Fibroblast of lung (primary cell): ENCODE measurements around the gene KCNQ4. TPM values are rescaled to one million over a fixed set of nuclear protein-coding genes. Genes with fewer than 3 reads are reported as not detected.

Source experiments
- DNase-seq, 2 donors: peaks; one replicate each; pipeline versions ENCODE4 v3.0.0 to v3.0.0-alpha.2; 2010; ENCODE audit warnings: low read depth in 2 of 2
- H2AFZ ChIP-seq: 2 replicates; pipeline ENCODE4 v1.5.1; 2012; ENCODE audit warnings: low read length, control low read depth, inconsistent platforms
- H3K27ac ChIP-seq: 2 replicates; pipeline ENCODE4 v1.5.1; 2011; ENCODE audit warnings: low read length, control low read depth; ENCODE audit not compliant: insufficient read depth
- H3K27me3 ChIP-seq: 2 replicates; pipeline ENCODE4 v1.5.1; 2011; ENCODE audit warnings: mild to moderate bottlenecking, low read length; ENCODE audit not compliant: control insufficient read depth, insufficient read depth
- H3K36me3 ChIP-seq: 2 replicates; pipeline ENCODE4 v1.5.1; 2011; ENCODE audit warnings: low read length; ENCODE audit not compliant: control insufficient read depth, insufficient read depth
- H3K4me1 ChIP-seq: 2 replicates; pipeline ENCODE4 v1.5.1; 2011; ENCODE audit warnings: low read length; ENCODE audit not compliant: control insufficient read depth, insufficient read depth; ENCODE audit errors: extremely low read depth
- H3K4me2 ChIP-seq: 2 replicates; pipeline ENCODE4 v1.5.1; 2011; ENCODE audit warnings: low read length, control low read depth; ENCODE audit not compliant: insufficient read depth; ENCODE audit errors: extremely low read depth
- H3K4me3 ChIP-seq, 4 experiments: fragments of 200-600 bp in 1 of 4; sonication (generic) in 1 of 4; replicated peaks in 1 of 4; 2 replicates each; pipeline ENCODE4 v1.5.1; 2011 to 2016; ENCODE audit warnings: low read length in 4 of 4, low read depth in 3 of 4, mild to moderate bottlenecking in 3 of 4, control low read depth in 2 of 4, inconsistent platforms in 1 of 4, mixed read lengths in 1 of 4; ENCODE audit not compliant: insufficient read depth in 1 of 4; ENCODE audit errors: control extremely low read depth in 1 of 4
- H3K79me2 ChIP-seq: 2 replicates; pipeline ENCODE4 v1.5.1; 2012; ENCODE audit warnings: mild to moderate bottlenecking, low read length, inconsistent platforms; ENCODE audit not compliant: control insufficient read depth, insufficient read depth
- H3K9ac ChIP-seq: 2 replicates; pipeline ENCODE4 v1.5.1; 2011; ENCODE audit warnings: mild to moderate bottlenecking, low read length, control low read depth; ENCODE audit not compliant: insufficient read depth
- H3K9me3 ChIP-seq: 2 replicates; pipeline ENCODE4 v1.5.1; 2012; ENCODE audit warnings: low read depth, low read length; ENCODE audit not compliant: control insufficient read depth, insufficient read depth
- H4K20me1 ChIP-seq: 2 replicates; pipeline ENCODE4 v1.5.1; 2011; ENCODE audit warnings: low read length; ENCODE audit not compliant: control insufficient read depth, insufficient read depth; ENCODE audit errors: extremely low read depth
- CTCF ChIP-seq, 2 donors: IDR thresholded peaks in 1 of 2; conservative IDR thresholded peaks in 1 of 2; 1 replicate in 1 of 2; 2 replicates in 1 of 2; pipeline ENCODE4 v1.5.1; 2011 to 2012; ENCODE audit warnings: low read length in 2 of 2, control low read depth in 1 of 2, inconsistent platforms in 1 of 2, low read depth in 1 of 2, mild to moderate bottlenecking in 1 of 2
- EZH2 ChIP-seq: IDR thresholded peaks from 2 replicates; pipeline ENCODE4 v1.5.1; 2012; ENCODE audit warnings: low read length, control low read depth, mild to moderate bottlenecking; ENCODE audit errors: missing control alignments
- polyA plus RNA-seq, 2 donors: library from polyadenylated mRNA; depleted of rRNA in 1 of 2; stranded (reverse) in 1 of 2; unstranded in 1 of 2; fragments of >200 nt; gene quantifications; 2 replicates each; pipeline ENCODE4 v1.2.1, GENCODE V29; 2011 to 2012; ENCODE audit warnings: missing spikeins in 1 of 2
- total RNA-seq: library from RNA; depleted of rRNA; stranded (reverse); fragments of >200 nt; gene quantifications from 2 replicates; pipeline ENCODE4 v1.2.1, GENCODE V29; 2014

Gene KCNQ4
- total and polyA plus RNA-seq, 2 donors (not counting 1 experiment from before 2014, with no cell fraction given): under 0.01 to 0.03 TPM

- Histone ChIP-seq H3K4me1 (no peaks in the 10 kb centered on the region), H3K79me2 (no peaks in the 10 kb centered on the region), H3K27ac (no peak overlapping the region), H3K4me2 (no peak overlapping the region), H3K9ac (no peak overlapping the region), H3K27me3 (no peaks in the 10 kb centered on the region), H2AFZ (no peak overlapping the region), H4K20me1 (no peaks in the 10 kb centered on the region), H3K36me3 (no peaks in the 10 kb centered on the region), H3K9me3 (no peaks in the 10 kb centered on the region), H3K4me3 (no peak overlapping the region)
- no peak for TF ChIP-seq CTCF (conservative IDR thresholded peaks at IDR 0.05 in 1 of 2, IDR thresholded peaks at IDR 0.05 in 1 of 2; ENCODE audit: low read depth in 1 of 2, low read length in 2 of 2)
- no peak for DNase-seq
Measured at GRCh38 chr1:40844887-40845878, 61.6 kb downstream of the KCNQ4 start.

- Histone ChIP-seq H3K9me3 (no peaks in the 10 kb centered on the region), H3K79me2 (no peaks in the 10 kb centered on the region), H3K27me3 (no peaks in the 10 kb centered on the region), H3K27ac (no peak overlapping the region), H3K4me1 (no peaks in the 10 kb centered on the region), H4K20me1 (no peaks in the 10 kb centered on the region), H3K4me2 (no peak overlapping the region), H2AFZ (no peak overlapping the region), H3K4me3 (no peak overlapping the region), H3K9ac (no peak overlapping the region), H3K36me3 (no peaks in the 10 kb centered on the region)
- DNase-seq: no peak
- TF ChIP-seq CTCF (conservative IDR thresholded peaks at IDR 0.05 in 1 of 2, IDR thresholded peaks at IDR 0.05 in 1 of 2; ENCODE audit: low read depth in 1 of 2, low read length in 2 of 2): no peak
- TF ChIP-seq EZH2: no peak
Measured at GRCh38 chr1:40845895-40846294, 62.3 kb downstream of the KCNQ4 start.

- Histone ChIP-seq H3K4me3 (no peak overlapping the region), H4K20me1 (no peaks in the 10 kb centered on the region), H3K9ac (no peak overlapping the region), H3K4me2 (no peak overlapping the region), H3K9me3 (no peaks in the 10 kb centered on the region), H3K4me1 (no peaks in the 10 kb centered on the region), H3K79me2 (no peaks in the 10 kb centered on the region), H3K27me3 (no peaks in the 10 kb centered on the region), H2AFZ (no peak overlapping the region), H3K27ac (no peak overlapping the region), H3K36me3 (no peaks in the 10 kb centered on the region)
- no peak for TF ChIP-seq CTCF (conservative IDR thresholded peaks at IDR 0.05 in 1 of 2, IDR thresholded peaks at IDR 0.05 in 1 of 2; ENCODE audit: low read depth in 1 of 2, low read length in 2 of 2)
- TF ChIP-seq EZH2: no peak
- peak in 1 of 2 donors; percentile 27 for DNase-seq
Measured at GRCh38 chr1:40847023-40847745, 63.6 kb downstream of the KCNQ4 start.
